GM19239 (cell line): ENCODE results near the gene DUSP9.
"Not testable (repeated sequence)": the region's sequence is repeated elsewhere in the genome, so short reads cannot be mapped to it uniquely, and the experiment has no call there.

ENCODE experiments used
- DNase-seq: peaks from one replicate; pipeline ENCODE4 v3.0.0; 2011; ENCODE audit warnings: low spot score; ENCODE audit not compliant: insufficient read length
- FAIRE-seq: peaks from 2 replicates; lab custom pipeline; 2011; peaks lifted over from hg19 to GRCh38; lab: Jason Lieb, UNC

Gene DUSP9

DNA sequence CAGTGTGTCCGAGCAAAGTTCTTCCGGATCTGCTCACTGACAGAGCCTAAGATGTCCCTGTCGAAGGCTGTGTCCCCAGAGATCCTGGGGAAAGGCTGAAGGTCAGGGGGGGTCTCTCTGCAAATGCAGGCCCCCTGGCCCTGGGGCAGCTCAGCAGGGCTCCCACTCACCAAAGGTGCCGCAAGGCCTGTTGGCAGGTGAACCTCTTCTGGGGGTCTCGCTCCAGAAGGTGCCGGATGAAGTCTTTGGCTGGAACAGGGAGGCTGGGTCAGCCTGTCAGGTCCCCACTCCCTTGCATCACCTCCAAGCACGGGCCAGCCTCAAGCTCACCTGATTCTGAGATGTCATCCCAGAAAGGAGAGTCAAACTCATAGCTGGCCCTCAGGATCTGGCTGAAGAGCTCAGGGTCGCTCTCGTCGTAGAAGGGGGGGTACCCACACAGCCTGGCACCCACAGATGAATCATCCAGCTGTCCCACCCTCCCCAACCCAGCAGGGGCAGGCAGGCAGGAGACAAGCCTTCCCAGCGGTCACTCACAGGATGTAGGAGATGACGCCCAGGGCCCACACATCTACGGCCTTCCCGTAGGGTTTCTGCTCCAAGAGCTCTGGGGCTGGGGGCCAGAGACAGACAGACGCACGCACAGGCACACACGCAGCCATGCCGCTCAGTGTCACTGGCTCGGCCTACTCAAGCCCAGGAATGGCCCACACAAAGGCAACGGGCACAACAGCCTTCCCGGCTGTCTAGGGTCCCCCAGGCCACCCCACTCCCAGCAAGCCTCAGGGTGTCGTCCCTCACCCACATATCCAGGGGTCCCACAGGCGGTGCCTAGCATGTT is 24.0 kb downstream of the DUSP9 start:
- DNase-seq = no peak
- FAIRE-seq = no peak

DNA sequence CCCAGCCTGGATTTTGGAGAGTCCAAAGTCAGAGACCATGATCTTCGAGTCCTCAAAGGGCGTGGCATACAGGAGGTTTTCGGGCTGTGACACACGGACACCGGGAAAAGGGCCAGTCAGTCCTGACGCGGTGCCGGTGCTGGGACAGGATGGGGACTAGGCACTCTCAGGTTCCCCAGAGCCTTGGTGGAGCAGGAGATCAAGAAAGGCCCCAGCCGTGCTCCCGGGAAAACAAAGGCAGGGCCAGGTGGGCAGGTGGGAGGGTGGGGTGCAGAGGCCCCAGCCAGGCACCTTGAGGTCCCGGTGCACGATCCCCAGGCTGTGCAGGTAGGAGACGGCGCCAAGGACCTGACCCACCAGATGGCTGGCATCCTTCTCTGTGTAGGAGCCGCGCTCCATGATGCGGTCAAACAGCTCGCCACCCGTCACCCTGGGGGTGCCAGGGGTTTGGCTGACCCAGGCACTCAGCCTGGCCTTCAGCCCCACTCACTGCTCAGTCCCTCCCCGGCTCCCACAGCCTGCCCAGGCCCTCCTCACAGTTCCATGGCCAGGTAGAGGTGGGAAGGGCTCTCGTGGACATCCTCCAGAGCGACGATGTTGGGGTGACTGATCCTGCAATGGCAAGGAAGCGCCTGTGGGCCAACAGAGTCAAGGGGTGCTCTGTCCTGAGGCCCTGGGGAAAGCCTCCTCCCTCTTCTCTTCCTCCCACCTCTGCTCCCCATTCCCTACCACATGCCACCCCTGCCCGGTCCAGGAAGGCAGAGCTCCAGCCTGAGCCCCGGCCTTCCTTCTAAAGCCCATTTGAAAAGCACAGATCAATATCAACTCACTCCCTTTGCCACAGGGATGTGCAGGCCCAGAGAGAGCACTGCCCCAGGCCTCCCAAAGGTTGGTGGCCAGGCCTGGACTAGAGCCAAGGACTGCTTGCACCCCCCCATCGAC is 24.9 kb downstream of the DUSP9 start:
- no peak for DNase-seq
- no peak for FAIRE-seq

DNA sequence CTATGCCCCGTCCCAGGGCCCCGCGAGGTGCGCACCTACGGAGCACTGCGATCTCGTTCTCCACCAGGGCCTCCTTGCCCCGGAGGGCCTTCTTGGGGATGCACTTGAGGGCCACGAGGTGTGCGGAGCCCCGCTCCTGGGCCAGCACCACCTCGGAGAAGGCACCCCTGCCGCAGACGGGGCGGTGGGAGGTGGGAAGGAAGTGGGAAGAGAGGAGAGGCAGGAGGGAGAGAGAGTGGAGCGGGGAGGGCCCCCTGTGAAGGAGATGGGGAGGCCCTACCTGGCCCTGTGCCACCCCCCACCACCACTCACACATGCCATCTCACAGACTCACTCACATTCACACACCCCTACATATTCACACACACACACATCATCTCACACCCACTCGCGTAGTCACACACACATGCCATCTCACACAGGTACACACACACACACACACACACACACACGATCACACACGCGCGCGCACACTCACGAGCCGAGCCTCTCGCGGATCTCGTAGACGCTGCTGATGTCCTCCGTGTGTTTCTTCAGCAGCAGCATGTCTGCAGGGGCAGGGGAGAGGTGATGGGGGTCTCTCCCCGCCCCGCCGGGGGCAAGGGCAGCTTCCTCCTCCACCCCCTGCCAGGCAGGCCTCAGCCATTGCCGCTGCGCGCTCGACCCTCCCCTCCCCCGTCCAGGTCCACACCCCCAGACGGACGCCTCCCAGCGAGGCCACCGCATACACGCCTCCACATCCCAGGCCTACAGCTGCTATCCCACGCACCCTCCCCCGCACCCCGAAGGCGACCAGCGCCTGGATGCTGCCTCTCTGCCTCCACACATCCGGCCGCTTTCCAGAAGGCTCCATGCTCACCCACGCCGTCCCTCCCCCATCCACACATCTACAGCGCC is 25.8 kb downstream of the DUSP9 start:
- no peak for FAIRE-seq
- no peak for DNase-seq

DNA sequence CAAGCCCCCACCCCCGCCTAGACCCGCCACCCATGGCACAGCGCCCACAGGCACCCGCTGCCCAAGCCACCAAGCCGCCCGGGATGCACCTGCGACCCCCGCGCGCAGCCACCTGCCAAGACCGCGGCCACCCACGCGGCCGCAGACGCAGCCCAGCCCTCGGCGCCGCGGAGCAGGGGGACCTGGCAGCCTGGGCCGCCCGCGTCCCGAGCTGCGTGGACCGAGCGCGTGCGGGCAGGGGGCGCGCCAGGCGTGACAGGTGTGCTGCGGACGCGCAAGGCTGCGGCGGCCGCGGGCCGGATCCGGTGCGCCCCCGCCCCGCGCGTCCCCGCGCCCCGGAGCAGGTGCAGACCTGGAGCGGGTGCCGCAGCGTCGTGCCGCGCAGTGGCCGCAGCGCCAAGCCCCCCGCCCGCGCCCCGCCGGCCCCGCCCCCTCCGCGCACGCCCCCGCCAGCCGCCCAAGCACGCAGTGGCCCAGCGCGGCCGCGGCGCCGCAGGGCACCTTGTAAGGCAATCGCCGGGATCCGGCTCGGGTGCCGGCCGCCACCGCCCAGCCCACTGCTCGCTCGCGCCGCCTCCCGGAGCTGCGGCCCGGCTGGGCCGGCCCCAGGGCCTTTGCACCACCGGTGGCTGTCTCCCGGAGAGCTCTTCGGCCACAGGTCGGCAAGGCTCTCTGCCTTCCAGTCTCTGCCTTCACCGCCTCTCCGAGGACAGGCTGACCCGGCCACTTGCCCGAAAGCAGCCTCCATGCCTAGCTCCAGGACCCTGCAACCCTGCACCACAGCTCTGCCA is 26.6 kb downstream of the DUSP9 start, which contains the start of gene PNCK:
Gene PNCK (minus strand): TSS at position 386 of the 791 bp plus-strand sequence. CDS start 737 bp downstream, outside the sequence.
- DNase-seq (no peak), FAIRE-seq (no peak)

DNA sequence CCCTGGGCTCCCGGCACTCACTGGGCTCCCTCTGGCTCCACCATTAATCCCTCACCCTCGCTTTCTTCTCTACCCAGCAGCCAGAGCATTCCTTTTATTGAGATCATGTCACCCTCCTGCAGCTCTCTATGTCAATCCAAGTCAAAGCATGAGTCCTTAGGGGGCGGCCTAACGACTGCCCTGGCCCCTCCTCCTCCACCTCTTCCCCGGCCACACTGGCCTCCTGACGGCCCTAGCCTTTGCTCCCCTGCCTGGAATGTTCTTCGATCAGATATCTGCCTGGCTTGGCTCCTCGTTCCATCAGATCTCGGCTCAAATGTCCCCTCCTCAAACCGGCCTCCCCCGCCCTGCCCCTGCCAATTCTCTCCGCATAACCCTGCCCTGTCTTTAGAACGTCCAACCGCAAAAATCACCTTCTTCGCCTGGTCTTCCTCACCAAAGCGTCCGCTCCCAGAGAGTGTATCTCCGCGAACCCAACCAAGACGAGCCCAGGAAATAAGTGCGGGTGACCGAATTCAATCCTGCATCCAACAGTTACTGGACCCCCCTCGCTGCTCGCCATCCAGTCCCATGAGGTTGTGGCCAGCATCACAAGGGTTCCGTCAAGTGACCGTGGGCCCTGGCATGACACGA is 27.3 kb downstream of the DUSP9 start:
- DNase-seq (no peak), FAIRE-seq (no peak)

DNA sequence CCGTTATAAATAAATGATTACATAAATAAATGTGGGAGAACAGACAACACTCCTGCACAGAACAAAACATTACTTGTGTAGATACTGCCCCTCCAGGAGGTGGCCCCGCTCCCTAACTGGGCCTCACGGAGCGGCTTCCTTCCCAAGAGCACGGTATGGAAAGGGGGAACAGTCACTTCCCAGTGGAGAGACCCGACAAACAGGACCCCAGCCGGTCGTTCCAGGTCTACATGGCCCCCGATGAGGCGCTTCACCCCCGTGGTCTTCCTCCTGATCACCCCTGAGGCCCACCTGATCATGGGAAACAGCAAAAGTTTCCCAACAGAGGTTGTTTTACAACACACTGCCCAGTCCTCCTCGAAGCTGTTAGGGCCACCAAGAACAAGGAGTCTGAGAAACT is 34.2 kb downstream of the DUSP9 start:
- no peak for FAIRE-seq

DNA sequence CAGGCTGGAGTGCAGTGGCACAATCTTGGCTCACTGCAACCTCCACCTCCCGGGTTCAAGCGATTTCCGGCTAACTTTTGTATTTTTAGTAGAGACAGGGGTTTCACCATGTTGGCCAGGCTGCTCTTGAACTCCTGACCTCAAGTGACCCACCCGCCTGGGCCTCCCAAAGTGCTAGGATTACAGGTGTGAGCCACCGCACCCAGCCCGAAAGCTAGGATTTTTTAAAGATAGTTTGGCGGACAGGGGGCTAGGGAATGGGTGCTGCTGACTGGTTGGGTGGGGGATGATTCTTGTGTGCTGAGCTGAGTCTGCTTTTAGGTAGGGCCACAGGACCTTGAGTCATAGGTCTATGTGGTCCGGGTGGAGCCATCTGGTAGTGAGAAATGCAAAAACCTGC is 36.5 kb downstream of the DUSP9 start:
- not testable (repeated sequence) for DNase-seq, FAIRE-seq

More for the DNA sequence above, 34.2 kb downstream of the DUSP9 start:
- no peak for DNase-seq

DNA sequence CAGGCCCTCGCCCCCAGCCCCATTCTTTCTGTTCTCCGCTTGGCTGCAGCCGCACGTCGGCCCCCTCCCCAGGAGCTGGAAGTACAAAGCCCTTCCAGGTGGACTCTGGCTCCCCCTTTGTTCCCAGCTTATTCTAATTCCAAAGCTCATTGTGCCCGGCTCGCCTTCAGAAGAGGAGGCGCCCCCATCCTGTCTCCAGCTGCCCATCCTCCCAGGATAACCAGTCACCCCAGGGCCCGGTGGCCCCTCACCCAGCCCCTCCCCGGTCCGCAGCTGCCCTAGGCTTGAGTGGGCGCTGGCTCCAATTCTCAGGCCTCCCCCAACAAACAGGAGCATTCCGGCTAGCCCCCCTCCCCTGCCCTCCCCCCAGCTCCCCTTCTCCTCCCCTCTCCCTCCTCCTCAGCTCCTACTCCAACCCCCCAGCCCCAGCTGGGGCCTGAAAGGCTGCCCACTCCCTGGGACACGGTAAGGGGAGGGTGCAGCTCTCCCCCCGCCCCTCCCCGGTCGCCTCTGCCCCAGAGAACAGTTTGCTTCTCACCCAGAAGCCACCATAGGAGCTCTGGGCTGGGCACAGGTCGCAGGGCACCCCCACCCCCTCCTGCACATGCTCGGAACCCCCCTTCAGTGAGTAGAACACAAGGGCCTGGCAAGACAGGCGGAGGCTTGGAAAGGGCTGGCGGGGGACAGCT is 37.6 kb downstream of the DUSP9 start:
- no peak for FAIRE-seq

DNA sequence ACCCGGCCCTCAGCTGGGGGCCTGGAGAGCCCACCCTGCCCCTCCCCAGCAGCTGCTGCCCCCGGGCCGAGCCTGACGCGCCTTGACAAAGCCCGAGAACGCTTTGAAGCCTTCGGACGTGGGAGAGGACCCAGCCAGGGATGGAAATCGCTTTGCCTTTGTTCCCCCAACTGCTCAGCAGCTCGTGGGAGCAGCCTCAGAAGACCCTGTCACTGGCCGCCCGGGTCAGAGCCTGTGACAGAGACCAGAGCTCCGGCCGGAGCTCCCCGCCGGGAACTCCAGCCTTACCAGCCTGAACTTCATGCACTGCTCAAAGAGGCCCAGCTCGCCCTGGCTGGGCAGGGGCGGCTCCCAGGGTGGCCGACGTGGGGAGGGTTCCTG is 38.1 kb downstream of the DUSP9 start:
- no peak for FAIRE-seq
- no peak for DNase-seq

More for the DNA sequence above, 37.6 kb downstream of the DUSP9 start:
- no peak for DNase-seq

DNA sequence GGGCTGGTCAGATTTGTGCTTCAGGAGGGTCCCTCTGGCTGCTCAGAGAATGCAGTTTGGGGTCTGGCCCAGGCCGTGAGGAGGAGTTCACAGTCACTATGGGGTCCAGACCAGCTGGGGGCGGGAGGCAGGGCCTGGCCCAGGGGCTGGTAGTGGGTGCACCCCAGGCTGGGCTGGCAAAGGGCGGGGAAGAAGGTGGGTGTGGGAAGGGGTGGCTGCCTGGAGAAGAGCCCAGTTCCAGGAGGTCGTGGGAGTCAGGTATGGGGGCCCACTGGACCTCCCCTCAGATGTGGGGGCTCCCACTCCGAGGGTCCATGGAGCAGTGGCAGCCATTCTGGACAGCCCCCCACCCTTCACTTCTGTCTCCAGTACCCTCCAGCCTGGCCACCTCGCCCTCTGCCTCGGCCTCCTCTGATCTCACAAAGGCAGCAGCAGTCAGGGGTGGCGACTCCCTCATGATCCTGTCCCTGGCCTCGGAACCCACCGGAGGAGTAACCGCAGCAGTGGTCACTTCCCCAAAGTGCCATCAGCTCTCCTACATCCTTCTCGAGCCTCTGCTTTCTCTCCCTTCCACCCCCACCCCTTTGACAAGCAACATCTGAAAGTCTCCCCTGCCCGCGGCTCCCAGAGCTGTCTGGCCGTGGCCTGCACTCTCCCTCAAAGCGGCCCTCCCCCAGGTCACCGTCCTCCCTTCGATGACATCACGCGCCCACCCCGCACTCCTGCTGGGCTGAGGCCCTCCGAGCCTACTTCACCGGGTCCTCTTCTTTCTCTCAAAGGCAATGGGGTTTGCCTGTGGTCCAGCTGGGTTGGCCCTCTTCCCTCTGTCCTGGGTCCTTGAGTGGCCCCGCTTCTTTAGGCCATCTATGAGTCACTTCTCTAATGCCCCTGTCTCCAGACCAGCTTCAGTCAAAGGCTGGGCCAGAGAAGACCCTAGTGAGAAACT is 39.0 kb downstream of the DUSP9 start:
- DNase-seq = no peak
- no peak for FAIRE-seq

DNA sequence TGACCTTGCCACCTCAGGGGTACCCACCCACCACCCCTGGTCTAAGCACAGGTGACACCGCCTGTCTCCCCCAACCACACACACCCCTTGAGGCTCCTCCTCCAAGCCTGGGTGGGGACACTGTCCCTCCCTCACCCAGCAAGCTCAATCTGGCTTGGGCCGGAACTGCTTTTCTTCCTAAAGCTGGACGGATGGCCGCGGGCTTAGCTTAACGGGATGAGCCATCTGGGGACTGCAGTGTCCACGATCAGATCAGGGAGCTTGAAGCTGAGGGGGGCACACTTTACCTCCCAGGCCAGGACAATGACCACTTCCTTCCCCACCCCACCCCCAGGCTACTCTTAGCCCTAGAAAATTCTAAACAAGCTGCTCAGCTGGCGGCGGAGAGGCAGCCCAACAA is 39.7 kb downstream of the DUSP9 start:
- no peak for DNase-seq
- no peak for FAIRE-seq

DNA sequence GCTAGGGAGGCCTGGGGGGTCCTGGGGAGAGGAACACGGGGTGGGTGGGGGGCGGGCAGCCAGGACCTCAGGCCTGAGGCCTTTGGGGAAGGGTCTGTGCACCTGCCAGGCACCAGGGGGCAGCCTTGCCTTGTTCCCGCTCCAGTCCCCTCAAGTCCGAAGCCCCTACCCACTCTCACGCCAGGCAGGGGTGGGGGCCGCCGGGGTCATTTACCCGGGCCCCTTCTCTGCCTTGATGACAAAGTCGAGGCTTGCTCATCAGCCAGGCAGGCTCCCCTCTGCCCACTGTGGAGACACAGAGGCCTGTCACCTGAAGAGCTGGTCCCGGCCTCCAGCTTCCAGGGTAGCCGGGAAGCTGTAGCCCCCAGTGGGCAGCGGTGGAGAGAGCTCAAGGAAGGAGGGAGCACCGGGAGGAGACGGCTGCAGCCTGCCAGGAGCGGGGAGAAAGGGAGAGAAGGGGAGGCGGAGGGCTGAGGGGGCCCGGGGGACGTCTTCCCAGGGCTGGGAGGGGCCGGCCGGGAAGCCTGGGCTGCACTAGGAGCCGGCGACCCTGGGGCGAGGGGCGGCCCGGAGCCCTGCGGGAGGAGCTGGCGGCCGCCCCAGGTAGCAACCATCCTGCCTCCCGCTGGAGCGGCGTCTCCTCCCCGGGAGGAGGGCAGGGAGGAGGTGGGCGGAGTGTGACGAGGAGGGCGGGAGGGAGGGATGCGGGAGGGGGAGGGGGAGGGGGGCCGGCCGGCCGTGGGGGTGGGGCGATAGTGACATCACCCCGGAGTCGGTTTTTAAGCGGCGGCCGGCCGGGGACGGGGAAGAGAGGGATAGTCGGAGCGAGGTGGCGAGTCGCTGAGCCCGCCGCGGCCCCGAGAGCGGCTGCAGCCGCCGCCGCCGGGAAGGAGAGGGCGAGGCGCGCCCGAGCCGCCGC is 40.4 kb downstream of the DUSP9 start, which contains the start of gene SLC6A8:
Gene SLC6A8 (plus strand): TSS at position 806 of the 919 bp plus-strand sequence. CDS start 649 bp downstream, outside the sequence.
- FAIRE-seq (no peak), DNase-seq (peak; percentile 20)

DNA sequence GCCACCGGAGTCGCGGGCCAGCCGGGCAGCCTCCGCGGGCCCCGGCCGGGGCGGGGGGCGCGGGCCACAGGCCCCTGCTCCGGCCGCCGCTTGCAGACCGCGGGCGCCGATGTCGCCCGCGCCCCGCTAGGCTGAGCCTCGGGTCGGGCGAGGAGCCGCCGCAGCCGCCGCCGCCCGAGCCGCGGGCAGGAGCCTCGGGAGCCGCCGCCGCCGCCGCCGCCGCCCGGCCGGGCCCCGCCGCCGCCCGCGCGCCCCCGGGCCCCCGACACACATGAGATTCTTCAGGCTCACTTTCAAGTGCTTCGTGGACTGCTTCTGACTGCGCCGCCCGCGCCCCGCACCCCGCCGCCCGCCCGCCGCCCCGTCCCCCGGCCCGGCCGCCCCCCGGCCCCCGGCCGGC is 41.1 kb downstream of the DUSP9 start:
- DNase-seq (no peak), FAIRE-seq (no peak)

DNA sequence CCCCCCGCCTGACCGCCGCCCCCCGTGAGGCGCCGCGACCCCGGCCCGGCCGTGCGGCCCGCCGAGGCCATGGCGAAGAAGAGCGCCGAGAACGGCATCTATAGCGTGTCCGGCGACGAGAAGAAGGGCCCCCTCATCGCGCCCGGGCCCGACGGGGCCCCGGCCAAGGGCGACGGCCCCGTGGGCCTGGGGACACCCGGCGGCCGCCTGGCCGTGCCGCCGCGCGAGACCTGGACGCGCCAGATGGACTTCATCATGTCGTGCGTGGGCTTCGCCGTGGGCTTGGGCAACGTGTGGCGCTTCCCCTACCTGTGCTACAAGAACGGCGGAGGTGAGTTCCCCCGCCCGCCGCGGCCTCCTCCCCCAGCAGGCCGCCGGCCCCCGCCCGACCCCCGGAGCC is 41.5 kb downstream of the DUSP9 start:
- no peak for FAIRE-seq

DNA sequence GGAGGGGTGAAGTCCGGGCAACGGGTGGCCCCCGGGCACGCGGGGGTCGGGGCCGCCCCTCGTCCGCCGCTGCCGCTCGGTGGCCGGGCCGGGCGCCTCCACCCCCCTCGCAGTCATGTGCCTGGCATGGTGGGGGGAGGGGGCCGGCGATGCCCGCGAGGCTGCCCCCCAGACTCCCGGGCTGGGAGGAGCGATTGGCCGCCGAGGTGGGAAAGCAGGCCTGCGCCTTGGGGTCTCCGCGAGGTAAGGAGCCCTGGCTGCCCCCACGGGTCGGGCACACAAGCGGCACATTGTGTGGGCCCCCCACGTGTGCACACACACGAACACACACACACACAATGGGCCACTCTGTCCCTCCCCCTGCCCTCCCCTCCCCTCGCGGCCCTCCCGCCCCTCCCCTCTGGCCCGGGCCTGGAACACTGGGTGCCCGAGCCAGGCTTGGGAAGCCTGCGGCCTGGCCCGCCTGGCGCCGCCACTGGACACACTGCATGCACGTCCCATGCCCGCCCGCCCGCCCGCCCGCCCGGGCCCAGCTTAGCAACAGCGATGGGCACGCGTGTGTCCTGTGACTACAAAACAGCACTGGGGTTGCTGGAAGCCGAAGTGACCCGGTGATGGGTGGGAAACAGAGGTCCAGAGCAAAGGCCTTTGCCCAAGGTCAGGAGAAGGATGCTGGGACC is 42.0 kb downstream of the DUSP9 start:
- no peak for FAIRE-seq
- no peak for DNase-seq

More for the DNA sequence above, 41.5 kb downstream of the DUSP9 start:
- DNase-seq = no peak
